CD4-positive, alpha-beta T cell treated with Interleukin-15 for 4 hours (primary cell): Measurements from ENCODE around the gene LLGL1.

Experiments used
- DNase-seq: peaks from one replicate; pipeline ENCODE4 v3.0.0-alpha.2; 2020; ENCODE audit warnings: low spot score

LLGL1 gene

DNA sequence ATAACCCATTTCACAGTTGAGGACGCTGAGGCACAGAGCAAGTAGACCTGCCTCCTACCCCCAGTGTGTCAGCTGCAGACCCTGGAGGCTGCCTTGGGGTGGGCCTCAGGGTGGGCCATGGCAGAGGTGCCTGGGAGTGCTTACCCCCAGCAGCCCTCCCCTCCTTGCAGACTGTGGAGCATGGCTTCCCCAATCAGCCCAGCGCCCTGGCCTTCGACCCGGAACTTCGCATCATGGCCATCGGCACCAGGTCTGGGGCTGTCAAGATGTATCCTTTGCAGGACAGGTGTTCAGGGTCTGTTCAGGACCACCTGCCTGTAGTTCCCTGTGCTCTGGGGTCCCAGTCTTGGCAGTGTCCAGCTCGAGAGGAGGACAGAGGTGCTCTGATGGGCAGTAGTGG lies 4.3 kb downstream of the LLGL1 start:
- DNase-seq, result no peak

DNA sequence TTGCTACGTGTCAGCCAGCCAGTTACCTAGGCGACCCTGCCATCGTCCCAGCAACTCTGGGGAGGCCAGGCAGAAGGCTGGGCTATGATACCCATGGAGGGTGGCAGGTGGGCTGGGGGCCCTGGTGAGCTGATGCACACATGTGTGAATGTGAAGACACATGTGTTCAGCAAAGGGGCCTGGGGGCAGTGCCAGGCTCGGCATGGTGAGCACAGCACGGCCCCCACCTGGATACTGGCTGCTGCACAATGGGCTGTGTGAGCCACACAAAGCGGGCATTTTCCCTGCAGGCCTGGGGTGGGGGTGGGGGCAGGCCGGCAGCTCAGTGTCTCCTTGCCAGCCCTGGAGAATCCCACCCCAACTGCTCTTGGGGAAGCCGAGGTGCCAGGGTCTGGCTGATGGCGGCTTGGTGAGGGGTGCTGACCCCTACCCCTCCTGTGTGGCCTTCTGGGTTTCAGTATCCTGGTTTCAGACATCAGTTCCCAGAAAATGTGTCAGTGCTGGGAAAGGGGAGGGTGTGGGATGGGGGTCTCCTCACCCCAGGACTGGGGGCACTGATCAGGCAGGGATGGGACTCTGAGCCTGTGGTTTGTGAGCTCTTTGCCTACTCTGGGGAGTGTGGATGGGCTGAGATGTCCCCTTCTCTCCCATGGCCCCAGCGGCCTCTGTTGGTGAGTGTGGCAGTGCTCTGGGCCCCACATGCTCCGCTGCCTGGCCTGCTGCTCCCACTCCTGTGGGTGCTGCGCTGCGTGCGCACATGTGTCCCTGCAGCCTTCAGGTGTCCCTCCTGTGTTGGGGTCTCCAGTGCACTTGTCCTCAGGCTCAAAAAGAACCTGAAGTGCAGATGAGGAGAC lies 5.1 kb downstream of the LLGL1 start:
- no peak for DNase-seq

DNA sequence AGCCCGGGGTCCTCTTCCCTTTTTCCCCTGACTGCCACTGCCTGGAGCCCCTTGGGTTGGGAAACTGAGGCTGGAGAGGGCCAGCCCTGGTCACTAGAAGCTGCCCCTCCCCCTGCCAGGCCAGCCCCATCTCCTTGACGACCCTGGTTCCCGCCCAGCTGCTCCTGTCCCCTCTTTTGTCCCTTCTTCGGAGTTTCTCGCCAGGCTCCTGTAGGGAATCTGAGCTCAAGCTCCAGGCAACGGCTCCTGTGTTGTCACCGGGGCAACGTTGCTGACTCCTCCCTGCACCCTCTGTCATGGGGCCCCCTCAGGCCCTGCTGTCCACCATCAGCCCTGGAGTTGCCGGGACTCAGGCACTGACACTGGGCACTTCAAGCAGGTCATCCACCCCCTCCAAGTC lies 5.7 kb downstream of the LLGL1 start:
- no peak for DNase-seq

DNA sequence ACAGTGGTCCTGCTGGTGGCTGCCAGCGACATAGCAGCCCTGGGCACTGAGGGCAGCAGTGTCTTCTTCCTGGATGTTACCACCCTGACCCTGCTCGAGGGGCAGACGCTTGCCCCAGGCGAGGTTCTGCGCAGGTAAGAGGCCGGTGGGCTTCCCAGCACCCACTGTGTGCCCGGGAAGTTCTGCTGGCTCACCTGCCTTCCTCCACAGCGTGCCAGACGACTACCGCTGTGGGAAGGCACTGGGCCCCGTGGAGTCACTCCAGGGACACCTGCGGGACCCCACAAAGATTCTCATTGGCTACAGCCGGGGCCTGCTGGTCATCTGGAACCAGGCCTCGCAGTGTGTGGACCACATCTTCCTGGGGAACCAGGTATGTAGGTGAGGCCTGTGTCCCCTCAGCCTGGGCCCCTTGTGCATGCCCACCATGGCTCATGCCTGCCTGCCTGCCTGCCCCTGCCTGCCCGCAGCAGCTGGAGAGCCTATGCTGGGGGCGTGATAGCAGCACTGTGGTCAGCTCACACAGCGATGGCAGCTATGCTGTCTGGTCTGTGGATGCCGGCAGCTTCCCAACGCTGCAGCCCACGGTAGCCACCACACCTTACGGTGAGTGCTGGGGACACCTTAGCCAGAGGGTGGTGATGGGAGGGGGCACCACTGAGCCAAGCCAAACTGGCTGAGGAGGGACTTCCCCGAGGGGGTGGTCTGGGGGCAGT lies 8.5 kb downstream of the LLGL1 start:
- DNase-seq, result no peak

- no peak for DNase-seq
Observed at GRCh38 chr17:18234853-18235380, 9.5 kb downstream of the LLGL1 start.

DNA sequence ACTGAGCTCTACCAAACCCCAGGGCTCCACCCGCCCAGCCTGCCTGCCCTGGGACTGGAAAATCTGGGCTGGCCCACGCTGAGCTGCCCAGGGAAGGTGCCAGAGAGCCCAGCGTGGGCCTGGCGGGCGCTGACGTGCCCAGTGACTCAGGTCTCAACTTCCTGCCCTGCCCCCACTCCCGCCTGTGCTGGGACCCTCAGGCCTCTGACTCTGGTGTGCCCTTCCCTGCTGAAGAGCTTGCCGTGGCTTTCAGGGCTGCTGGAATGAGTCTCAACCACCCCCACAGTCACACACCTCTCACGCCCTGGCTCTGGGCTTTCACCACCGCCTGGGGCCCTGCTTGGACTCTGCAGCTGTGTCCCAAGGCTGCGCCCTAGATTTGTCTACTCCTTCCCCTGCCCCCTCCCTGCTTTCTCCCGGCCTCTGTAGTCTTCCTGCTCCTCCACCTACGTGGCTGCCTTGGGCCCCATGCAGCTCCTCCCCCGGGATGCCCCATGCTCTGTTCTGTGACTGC lies 10.4 kb downstream of the LLGL1 start:
- DNase-seq, result no peak

GRCh38 chr17:18236494-18236893 lies 11.1 kb downstream of the LLGL1 start:
- DNase-seq, result no peak

DNA sequence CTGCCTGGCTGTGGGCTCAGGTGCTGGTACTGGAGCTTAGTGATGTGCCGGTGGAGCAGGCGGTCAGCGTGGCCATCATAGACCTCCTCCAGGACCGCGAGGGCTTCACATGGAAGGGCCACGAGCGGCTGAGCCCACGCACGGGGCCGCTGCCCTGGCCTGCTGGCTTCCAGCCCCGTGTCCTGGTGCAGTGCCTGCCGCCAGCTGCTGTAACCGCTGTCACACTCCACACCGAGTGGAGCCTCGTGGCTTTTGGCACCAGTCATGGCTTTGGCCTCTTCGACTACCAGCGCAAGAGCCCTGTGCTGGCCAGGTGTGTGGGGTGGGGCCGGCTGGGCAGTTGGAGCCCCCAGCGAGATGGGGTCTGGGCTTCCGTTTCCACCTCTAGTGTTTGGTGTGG lies 12.0 kb downstream of the LLGL1 start:
- DNase-seq, result no peak

- no peak for DNase-seq
Observed at GRCh38 chr17:18238299-18238698, 12.9 kb downstream of the LLGL1 start.

GRCh38 chr17:18240449-18240848 lies 15.0 kb downstream of the LLGL1 start:
- no peak for DNase-seq

DNA sequence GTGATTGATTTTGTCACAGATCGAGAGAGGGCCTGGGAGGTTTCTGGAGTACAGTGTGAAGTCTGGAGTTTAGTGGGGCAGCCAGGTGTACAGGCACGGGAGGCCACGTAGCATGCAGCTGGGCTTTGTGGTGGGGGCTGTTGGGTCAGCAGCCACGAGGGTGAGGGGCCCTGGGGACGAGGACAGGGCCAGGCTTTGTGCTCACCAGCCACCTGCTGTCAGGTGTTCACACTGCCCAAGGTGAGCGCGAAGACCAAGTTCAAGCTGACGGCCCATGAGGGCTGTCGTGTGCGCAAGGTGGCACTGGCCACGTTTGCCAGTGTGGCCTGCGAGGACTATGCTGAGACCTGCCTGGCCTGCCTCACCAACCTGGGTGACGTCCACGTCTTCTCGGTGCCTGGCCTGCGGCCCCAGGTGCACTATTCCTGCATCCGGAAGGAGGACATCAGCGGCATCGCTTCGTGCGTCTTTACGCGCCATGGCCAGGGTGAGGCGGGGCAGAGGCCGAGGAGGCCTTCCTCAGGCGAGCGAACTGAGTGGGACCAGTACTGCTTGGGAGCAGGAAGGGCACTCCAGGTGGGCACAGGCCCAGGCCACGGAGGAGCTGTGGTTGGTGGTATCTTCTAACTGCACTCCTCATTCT lies 15.9 kb downstream of the LLGL1 start:
- DNase-seq, result no peak

GRCh38 chr17:18245038-18245776 lies 19.8 kb downstream of the LLGL1 start:
- no peak for DNase-seq

DNA sequence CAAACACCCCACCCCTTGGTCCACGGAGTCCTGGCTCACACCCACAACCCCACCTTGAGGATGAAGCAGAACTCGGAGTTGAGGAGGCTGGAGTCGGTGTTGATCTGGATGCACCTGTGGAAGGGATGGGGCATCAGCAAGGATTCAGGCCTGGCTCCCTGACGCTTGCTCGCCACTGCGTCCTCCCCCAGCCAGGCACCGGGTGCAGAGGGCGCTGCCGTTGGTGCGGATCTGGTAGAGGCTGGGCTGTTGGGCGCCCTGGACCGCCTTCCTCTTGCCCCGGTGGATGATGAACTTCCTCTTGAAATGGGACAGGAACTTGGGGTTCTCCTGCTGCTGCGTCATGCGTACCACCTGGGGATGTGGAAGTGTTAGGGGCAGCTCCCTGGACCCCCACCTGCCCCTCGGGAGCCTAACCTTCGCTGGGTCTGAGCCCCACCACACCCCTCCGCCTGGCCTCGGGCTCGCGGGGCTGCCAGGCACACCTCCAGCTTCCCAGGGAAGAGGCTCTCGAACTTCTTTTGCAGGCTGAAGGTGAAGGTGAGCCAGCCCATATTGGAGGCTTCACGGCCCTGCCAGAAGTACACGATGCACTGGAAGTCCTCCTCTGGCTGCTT lies 20.8 kb downstream of the LLGL1 start:
- no peak for DNase-seq

DNA sequence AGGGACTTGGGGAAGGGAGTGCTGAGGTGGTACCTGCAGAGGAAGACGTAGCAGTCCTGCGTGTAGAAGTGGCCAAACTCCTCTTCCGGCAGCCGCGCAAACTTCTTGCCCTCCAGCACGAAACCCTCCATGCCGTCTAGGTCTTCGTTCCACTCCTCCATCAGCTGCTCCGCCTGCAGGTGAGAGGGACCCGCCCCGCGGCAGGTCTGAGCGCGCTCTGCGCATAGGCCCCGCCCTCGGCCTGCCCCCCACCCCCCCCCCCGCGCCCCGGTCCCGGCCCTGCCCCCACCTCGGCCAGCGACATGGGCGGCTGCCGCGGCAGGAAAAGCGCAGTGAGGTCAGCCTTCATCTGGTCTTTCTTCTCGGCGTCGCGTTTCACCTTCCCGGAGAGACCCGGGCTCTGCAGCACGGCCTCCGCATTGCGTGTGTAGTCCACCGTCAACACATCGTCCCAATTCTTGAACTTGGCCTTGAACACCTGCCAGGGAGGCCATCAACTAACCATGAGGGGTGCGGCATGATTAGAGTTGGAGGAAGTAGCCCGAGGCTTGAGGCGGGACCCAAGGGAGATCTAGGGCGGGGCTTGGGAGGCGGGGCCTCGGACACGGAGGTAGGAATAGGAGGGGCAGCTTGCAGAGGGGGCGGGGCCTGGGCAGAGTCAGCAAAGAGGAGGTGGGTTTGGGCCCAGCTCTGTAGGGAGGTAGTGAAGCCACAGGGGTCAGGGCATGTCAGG lies 21.6 kb downstream of the LLGL1 start:
- DNase-seq, result no peak

DNA sequence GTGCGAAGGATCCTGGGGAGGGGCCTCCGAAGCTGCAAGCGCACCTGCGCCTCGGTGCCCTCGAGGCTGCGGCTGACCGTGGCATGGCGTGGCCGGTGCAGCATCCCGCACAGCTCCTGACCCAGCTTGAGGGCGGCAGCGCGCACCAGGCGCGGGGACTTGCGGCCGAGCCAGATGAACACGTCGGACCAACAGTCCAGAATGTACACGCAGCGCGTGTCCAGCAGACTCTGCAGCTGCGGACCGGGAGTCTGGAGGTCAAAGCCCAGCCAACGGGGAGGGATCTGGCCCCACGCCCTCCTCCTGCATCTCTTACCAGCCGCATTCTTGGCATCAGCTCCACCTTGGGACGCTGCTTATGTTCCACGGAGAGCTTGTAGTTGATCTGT lies 22.2 kb downstream of the LLGL1 start:
- no peak for DNase-seq

GRCh38 chr17:18248300-18248731 lies 22.9 kb downstream of the LLGL1 start:
- DNase-seq, result peak; percentile 67

DNA sequence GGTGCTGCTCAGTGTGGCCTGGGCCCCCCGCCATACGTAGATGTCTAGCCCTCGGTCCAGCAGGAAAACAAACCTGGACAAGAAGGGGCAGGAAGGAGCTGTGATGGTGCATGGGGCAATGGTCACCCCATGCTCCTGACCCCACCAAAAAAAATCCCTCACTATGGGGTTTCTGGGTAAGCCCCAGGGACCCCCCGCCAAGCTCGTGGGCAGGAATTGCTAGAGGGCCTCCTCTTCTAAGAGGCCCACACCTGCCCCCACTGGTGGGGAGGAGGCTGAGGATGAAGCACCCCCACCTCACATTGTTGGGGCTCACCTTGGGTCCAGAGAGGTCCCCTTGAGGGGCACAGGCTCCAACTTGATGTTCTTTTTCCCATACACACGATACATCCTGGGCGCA lies 23.4 kb downstream of the LLGL1 start:
- DNase-seq, result no peak

DNA sequence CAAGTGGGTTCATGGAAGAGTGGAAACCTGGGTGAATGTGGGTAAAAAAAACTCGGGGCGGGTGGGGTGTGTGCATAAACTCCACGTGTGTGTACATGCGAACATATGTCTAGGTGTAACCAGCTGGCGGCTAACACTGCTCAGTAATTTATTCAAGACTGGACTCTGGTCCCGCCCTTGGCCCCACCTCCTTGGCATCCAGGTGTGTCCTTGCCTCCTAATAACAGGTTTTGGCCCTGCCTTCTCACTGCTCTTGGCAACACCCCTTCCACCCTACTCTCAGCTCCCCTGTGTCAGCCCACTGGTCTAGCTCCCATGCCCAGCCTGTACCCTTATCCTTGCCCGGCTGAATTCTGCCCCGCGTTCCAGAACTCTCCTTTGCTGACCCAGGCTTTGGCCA lies 24.8 kb downstream of the LLGL1 start:
- DNase-seq, result no peak

DNA sequence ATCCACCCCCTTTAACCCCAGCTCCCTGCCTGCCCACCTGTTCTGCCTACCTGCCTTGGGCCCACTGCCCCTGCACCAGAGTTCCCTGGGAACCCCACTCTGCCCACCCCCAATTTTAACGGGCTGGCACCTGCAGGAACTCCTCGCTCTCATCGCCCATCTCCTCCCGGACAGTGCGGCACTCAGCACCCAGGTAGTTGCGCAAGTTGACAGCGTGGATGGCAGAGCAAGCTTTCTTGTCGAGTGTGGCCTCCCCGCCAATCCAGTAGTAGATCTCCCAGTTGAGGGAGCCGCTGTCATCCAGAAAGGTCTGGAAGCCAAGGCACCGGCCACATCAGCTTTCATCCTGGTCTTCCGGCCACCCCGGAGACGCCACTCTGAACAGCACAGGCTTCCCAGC lies 25.3 kb downstream of the LLGL1 start:
- no peak for DNase-seq

GRCh38 chr17:18251204-18251603 lies 25.8 kb downstream of the LLGL1 start:
- no peak for DNase-seq

GRCh38 chr17:18252160-18252559 lies 26.7 kb downstream of the LLGL1 start:
- no peak for DNase-seq
